ENCODE measurements around the gene DYRK3.

Gene DYRK3

DNA sequence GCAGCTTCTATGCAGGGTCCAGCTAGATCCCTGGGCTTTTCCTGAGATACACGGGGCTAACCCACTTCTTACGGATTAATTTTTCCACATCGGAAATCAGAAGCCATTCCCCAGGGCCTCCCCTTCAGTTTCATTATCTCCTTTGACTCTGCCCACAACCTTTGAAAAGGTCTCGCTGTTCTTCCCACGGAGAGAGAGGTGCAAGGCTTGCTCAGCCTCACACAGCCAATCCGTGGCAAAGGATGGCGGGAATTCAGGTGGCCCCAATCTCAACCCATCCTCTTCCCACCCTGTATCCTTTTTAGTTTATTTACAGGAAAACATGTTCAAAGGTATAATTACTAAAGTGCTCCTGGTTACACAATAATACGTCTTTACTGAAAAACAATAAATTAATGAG lies 48.7 kb downstream of the DYRK3 start:
- no peak for DNase-seq (ENCODE audit: low read depth in 2 of 2)

DNA sequence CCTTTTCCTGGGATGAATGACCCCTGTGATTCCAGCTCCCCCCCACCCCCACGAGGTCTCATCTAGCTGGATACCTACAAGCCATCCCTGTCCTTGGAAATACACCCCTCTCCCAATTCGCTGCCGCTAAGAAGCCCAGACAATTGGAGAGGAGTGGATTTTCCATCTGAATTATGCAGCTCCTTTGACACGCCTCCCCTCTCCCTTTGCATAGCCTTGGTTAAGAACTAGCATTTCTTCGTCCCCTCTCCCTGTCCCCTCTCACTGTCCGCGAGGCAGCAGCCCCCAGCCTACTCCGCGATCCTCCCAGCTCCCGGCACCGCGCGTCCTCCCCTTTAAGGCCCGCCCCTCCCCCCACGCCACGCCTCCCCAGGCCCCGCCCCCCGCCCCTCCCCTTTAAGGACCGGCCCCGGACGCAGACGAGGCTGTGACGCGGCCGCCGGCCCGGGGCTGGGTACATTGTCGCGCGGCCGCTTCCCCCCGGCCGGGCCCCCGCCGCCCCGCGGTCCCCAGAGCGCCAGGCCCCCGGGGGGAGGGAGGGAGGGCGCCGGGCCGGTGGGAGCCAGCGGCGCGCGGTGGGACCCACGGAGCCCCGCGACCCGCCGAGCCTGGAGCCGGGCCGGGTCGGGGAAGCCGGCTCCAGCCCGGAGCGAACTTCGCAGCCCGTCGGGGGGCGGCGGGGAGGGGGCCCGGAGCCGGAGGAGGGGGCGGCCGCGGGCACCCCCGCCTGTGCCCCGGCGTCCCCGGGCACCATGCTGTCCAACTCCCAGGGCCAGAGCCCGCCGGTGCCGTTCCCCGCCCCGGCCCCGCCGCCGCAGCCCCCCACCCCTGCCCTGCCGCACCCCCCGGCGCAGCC lies 49.4 kb downstream of the DYRK3 start, which contains the start of gene MAPKAPK2:
MAPKAPK2 (plus strand) TSS at position 428 of the 856 bp plus-strand sequence; CDS start at position 753, 325 bp downstream.
- DNase-seq (ENCODE audit: low read depth in 2 of 2) = peak; percentile 60 to 63

DNA sequence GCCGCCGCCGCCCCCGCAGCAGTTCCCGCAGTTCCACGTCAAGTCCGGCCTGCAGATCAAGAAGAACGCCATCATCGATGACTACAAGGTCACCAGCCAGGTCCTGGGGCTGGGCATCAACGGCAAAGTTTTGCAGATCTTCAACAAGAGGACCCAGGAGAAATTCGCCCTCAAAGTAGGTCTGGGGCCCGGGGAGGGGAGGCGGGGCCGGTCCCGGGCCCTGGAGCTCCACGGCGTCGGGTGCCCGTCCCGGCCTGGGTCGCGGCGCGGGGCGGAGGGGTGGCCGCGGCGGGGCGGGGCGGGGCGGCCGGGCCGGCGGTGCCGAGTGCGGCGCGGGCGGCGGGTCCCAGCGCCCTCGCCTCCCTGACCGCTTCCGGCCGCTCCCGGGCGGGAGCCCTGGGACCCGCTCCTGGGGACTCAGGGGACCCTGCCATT lies 50.0 kb downstream of the DYRK3 start:
- no peak for DNase-seq (ENCODE audit: low read depth in 2 of 2)

DNA sequence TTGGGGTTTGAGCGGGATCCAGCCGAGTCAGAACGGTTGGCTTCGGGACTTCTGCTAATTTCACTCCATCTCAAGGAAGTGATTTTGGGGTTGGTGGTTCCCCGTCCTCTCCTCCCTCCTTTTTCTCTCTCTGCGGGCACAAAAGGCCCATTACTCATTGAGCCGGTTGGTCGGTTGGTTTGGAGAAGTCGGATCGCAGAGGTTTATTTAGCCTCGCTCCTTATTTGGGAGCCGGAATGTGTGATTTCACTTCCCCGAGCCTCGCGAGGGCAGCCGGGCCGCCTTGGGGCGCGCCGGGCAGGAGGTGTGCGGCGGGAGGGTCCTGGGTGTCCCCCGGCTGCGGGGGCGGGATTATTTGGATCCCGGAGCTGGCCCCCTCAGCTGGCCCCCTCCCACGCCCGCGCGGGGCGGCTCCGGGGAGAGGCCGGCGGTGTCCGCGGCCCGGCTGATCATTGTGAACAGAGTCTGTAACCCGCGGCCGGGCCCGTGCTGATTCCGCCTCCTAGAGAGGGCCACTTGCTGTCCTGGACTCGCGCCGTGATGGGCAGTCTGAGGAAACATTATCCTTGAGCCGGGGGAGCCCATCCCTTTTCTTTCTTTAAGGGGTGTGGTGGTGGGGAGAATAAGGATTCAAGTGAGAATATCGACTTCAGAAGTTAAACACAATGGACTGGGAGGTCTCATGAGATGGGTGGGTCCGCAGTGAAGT lies 50.6 kb downstream of the DYRK3 start:
- DNase-seq (ENCODE audit: low read depth in 2 of 2) = peak in 1 of 2 donors; percentile 12

DNA sequence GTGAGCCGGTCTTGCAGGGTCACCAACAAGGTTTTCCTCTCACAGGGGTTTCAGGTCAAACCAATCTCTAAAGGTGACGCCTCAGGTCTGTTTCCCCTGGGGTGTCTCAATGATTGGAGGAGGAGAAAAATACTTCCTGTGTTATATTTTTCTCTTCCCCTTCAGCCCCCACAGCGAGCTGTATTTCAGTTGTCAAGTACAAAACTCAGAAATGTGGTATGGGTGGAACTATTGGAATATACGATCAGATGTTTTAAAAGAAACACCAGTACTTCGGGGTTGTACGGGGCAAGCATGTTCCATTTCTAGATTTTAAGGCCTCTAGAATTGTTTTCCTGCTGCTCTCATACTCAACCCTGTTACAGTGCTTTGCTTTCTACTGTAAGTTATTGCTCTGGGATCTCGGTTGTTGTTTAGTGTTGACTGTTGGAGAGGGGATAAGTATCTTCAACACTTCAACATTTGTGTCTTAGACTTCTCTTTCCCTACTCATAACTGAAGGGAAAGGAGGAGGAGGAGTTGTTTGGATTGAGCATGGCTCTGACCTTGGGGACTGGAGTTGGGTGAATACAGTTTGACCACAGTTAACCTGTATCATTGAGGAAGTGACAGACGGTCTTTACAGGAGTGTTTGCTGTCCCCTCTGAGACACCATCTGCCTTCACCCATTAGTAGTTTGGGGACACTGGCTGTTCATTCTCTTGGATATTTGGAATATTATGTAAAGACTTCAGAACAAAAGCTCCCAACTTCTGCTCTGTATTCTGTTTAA lies 51.3 kb downstream of the DYRK3 start:
- no peak for DNase-seq (ENCODE audit: low read depth in 2 of 2)

DNA sequence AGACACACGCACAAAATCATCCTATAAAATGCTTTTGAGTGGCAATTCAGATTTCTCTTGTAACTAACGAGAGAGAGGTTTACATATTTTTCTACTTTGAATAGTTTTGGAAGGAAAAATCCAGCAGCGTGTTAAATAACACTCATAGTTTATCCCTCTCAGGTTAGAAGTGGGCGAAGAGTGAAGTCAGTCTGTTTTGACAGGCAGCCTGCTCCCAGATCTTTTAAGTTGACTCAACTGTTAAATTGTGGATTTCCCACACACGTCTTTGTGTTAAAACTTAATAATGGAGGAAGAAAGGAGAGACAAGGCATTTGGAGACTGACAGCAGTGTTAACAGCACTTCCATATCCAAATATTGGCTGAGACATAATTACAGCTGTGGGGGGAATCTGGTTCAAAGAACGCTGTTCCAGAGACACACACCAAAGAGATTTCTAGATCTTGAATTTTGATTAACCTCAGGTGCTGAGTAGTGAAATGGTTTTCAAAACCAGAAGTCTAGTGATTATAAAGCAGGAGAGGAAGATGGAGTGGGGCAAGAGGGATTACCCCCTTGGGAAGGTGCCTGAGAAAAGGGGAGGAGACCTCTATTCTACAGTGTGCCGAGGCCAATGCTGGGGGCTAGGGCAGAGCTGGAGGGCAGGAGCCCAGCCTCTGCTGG lies 52.0 kb downstream of the DYRK3 start:
- DNase-seq (ENCODE audit: low read depth in 2 of 2) = no peak

DNA sequence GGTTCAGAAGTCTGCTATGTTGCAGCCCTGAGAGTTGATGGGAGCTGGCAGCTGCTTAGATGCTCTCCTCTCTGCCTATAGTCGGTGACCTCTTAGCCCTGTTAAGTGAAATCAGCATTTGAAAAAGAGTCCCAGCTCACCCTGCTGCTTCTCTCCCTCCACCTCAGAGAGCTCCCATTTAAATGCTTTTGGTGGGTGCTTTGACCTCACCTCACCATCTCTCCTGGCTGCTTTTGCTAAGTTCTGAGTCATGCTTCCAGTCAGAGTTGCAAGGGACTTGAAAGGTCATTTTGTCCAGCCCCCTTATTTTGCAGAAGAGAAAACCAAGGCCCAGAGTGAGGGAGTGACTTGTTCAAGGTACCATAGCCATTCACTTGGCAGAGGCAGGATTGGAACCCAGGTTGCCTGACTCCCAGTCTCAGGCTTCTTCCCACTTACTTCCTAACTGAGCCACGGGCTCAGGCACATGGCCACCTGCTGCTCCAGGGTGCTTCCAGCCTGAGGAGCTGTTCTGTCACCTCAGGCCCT lies 52.6 kb downstream of the DYRK3 start:
- no peak for DNase-seq (ENCODE audit: low read depth in 2 of 2)

DNA sequence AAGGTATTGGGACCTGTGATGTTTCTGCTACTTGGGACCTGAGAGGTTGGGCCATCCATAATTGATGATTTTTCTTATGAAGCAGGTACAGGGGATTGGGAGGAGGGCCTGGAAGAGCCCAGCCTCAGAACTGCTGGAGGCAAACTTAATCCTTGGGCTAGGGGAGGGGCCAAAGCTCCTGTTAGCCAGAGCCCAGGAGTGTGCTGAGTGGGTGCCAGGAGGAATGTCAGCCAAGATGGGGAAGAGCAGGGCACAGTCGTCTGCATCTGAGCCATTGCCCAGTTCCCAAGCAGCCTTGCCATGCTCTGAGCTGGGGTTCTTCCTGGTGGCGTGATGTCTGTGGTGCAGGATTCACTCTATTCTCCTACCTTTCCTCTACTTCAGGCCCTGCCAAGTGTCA lies 55.2 kb downstream of the DYRK3 start:
- DNase-seq (ENCODE audit: low read depth in 2 of 2) = no peak

DNA sequence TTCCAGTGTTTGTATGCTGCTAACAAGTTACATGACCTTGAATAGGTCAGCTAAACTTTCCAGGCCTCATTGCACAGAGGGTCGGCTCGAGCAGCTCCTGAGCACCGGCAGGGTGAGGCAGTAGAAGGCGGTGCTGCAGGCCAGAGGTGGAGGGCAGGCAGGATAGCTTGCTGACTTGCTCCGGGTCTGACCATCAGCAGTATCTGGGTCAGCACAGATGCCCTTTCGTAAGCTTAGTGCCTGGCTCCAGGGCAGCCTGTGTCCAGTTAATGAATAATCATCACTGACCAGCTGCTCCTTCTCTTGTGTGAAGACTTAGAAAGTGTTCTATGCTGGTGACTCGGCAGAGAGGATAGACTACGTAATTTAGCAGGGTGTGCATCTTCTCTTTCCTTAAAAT lies 56.3 kb downstream of the DYRK3 start:
- DNase-seq (ENCODE audit: low read depth in 2 of 2) = no peak

DNA sequence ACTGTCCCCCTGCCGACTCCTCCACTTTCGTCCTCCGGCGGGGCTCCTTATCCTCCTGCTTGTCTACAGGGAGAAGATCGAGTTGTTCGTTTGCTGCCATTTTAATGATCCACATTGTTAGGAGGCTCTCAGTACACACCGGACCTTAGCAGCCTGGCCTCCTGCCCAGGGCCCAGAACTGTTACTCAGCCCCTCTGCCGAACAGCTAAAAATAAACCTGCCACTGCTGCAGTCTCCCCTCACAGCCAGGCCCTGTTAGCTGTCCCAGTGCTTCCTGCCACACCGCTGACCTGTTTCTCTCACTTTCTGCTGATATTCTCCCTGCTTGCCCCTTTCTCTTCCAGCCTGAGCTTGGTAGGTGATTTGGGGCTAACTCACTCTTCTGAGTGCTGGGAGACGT lies 57.7 kb downstream of the DYRK3 start:
- no peak for DNase-seq (ENCODE audit: low read depth in 2 of 2)

DNA sequence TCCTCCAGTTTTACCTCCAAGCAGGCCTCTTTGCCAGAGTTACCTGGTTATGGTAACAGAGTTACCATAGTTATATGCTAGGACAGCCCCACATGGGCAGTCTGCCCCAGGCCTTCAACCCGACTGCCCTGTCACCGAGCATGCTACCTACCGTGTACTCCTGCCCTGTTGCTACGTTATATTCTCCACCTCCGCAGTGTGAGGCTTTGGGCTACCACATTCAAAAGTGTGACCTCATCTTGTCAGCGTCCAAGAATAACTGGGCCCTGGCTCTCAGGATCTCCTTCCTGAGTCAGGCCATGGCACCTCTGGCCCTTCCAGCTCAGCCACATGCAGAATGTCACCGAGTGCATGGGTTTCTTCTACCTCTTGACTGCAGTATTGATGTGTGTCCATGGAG lies 58.3 kb downstream of the DYRK3 start:
- DNase-seq (ENCODE audit: low read depth in 2 of 2) = no peak

DNA sequence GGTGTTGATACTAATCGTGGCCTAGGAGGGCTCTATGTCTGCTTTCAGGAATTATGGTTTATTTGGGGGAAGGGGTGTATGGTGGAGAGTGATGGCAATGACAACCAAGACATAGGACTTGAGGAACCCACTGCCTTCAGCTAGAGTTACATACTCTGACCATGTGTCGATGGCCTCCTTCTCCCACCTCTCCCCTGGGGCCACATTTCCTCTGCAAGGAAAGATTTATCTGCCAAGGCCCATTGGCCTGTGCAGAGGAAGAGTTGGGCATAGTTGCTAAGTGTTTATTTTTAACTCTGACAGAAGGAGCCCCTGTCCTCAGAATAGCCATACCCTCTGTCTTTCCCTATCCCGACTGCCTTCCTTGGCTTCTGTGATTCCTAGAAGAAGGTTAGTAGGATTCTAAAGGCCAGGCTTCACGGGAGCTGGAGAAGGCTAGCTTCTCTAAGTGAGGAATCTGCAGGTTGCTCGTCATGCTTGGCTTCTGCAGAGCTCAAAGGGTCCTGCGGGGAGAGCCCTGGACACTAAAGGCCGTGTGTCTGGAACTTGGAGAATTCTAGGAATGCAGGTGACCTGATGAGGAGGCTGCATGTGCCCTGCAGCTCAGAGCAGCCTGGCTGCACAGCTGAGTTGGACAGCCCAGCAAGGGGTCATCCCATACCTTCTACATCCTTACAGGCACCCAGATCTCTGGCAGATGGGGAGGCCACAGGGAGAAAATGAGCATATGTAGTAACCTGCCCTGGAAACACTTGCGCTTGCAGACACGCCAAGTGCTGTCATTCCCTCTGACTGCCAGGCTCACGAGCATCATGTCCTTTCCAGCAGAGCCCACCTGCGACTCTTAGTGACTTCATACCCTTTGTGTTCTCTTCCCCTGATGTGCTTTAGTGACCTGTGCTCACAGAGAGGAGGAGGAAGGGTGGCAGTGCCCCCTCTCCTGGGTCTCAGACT lies 59.1 kb downstream of the DYRK3 start:
- DNase-seq (ENCODE audit: low read depth in 2 of 2) = no peak

DNA sequence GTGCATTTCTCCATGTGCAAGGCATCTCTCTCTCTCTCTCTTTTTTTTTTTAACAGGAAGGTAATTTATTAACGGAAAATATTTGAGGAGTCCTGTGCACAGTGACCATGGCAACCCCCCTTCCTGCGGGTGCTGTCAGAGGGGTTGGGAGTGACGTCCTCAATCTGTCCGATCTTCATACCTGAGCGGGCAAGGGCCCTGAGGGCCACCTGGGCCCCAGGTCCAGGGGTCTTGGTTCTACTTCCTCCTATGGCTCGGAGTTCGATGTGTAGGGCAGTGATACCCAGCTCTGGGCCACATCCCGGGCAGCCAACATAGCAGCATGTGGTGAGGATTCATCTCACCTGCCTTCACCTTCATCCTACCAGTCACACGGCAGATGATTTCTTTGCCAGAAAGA lies 60.4 kb downstream of the DYRK3 start:
- DNase-seq (ENCODE audit: low read depth in 2 of 2) = no peak

DNA sequence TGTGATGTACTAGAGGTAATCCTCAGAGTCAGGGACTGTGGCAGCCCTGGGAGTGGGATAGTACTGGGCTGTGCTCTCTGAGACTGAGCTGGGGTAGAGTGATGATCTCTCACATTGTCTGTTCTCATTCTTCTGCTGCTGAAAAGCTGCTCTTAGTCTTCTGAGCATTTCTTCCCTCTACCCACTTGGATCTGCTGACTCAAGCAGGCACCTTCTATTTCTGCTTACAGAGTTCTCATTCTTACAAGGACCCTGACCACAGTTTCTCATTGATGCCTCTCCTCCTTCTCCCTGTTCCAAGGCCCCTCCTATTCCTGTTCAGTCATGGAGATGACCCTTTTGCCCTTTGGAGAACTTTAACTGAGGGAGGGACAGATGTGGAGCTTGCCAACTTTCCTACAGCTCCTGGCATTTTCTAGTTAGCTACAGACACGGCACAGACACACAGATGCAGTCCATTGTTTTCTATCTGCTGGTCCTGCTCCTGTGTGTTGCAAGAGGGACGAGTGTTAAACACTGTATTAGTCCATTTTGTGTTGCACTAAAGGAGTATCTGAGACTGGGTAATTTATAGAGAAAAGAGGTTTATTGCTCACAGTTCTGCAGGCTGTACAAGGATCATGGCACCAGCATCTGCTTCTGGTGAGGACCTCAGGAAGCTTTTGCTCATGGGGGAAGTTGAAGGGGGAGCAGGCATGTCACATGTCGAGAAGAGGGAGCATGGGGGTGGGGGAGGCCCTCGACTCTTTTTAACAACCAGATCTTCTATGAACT lies 61.7 kb downstream of the DYRK3 start:
- no peak for DNase-seq (ENCODE audit: low read depth in 2 of 2)

DNA sequence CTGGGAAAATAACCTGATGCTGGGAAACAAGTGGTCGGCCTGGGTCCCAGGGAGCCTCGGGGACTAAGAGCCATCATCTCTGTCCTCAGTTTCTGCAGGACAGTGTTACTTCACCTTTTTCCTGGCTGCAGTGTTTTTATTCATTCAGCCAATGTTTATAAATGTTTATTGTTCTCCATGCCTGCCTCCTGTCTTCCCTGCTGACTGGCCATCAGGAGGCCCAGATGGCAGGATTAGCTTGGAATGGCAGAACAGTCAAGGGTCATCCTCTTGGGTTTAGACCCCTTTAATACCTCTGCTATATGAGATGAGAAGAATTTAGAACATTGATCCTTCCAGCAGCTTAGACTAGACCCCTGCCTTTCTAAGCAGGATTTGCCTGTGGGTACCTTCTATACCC lies 62.7 kb downstream of the DYRK3 start:
- DNase-seq (ENCODE audit: low read depth in 2 of 2) = no peak
